ENCODE results near the gene ERGIC3. TPM values are rescaled to one million over a fixed set of nuclear protein-coding genes. Genes with fewer than 3 reads are reported as not detected.

ERGIC3 gene
- total and polyA plus RNA-seq, 2 of the 13 experiments (the other 11 are each of a cell fraction or from before 2014, with no cell fraction given) = 407 to 670 TPM

DNA sequence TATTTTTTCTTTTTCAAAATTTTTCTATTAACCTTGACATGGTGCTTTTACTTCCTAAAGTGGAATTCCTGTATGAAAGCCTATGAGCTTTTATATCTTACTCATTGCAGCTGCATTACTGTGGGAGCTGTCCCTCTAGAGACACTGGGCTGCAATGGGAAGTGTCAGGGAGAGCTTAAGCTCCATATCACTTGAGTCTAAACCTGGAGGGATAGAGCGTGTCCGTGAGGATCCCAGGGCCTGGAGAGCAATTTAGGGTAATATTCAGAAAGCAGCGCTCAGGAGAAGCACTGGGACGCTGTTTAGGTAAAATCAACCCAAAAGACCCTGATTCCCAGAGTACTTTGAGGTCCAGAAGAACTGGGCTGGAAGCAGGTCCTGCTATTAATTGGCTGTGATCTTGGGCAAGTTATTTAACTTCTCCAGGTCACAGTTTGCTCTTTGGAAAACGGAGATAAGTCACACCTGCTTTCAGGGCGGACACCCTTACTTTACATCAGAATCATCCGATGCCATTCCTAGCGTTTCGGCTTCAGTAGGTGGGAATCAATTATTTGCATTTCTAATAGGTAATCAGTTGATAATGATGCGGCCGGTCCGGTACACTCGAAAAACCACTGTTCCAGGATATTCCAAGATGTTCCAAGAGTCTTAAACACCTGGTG lies 628 bp upstream of the ERGIC3 start (continued):
- TF ChIP-seq ZNF430 (CRISPR knock-in tag; IDR thresholded peaks at IDR 0.05) = no peak
- no peak for TF ChIP-seq ESRRA (CRISPR knock-in tag; IDR thresholded peaks at IDR 0.05; ENCODE audit: low read depth)
- TF ChIP-seq ZNF776 (CRISPR knock-in tag; IDR thresholded peaks at IDR 0.05) = no peak
- TF ChIP-seq ZNF333 (CRISPR knock-in tag; IDR thresholded peaks at IDR 0.05; ENCODE audit: borderline replicate concordance) = no peak
- TF ChIP-seq ZNF441 (CRISPR knock-in tag; IDR thresholded peaks at IDR 0.05; ENCODE audit: borderline replicate concordance) = peak; percentile 45; the same call in 1 of the 2 replicates
- TF ChIP-seq, protein P1, sequence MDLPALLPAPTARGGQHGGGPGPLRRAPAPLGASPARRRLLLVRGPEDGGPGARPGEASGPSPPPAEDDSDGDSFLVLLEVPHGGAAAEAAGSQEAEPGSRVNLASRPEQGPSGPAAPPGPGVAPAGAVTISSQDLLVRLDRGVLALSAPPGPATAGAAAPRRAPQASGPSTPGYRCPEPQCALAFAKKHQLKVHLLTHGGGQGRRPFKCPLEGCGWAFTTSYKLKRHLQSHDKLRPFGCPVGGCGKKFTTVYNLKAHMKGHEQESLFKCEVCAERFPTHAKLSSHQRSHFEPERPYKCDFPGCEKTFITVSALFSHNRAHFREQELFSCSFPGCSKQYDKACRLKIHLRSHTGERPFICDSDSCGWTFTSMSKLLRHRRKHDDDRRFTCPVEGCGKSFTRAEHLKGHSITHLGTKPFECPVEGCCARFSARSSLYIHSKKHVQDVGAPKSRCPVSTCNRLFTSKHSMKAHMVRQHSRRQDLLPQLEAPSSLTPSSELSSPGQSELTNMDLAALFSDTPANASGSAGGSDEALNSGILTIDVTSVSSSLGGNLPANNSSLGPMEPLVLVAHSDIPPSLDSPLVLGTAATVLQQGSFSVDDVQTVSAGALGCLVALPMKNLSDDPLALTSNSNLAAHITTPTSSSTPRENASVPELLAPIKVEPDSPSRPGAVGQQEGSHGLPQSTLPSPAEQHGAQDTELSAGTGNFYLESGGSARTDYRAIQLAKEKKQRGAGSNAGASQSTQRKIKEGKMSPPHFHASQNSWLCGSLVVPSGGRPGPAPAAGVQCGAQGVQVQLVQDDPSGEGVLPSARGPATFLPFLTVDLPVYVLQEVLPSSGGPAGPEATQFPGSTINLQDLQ (CRISPR knock-in tag; IDR thresholded peaks at IDR 0.05) = no peak
- TF ChIP-seq, protein P2, sequence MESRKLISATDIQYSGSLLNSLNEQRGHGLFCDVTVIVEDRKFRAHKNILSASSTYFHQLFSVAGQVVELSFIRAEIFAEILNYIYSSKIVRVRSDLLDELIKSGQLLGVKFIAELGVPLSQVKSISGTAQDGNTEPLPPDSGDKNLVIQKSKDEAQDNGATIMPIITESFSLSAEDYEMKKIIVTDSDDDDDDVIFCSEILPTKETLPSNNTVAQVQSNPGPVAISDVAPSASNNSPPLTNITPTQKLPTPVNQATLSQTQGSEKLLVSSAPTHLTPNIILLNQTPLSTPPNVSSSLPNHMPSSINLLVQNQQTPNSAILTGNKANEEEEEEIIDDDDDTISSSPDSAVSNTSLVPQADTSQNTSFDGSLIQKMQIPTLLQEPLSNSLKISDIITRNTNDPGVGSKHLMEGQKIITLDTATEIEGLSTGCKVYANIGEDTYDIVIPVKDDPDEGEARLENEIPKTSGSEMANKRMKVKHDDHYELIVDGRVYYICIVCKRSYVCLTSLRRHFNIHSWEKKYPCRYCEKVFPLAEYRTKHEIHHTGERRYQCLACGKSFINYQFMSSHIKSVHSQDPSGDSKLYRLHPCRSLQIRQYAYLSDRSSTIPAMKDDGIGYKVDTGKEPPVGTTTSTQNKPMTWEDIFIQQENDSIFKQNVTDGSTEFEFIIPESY (CRISPR knock-in tag; IDR thresholded peaks at IDR 0.05) = no peak
- TF ChIP-seq TMF1 (CRISPR knock-in tag; IDR thresholded peaks at IDR 0.05; ENCODE audit: low read depth) = no peak
- TF ChIP-seq, protein P3, sequence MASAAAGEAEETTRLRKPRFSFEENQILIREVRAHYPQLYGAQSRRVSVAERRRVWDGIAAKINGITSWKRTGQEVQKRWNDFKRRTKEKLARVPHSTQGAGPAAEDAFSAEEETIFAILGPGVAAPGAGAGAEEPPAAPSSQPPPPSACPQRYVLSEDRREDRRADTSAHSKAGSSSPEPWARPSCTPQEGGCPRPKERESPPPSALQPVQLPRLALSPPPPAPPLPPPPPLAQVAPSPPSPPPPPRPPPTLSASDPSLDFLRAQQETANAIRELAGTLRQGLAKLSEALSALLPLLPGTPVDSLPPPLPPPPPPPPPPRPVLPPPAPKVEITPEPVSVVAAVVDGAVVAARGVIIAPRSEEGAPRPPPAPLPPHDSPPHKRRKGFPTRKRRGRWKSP (CRISPR knock-in tag; IDR thresholded peaks at IDR 0.05) = 0 out of 2 replicates have a peak, but pooled peaks have one; percentile 5
- TF ChIP-seq, protein P4, sequence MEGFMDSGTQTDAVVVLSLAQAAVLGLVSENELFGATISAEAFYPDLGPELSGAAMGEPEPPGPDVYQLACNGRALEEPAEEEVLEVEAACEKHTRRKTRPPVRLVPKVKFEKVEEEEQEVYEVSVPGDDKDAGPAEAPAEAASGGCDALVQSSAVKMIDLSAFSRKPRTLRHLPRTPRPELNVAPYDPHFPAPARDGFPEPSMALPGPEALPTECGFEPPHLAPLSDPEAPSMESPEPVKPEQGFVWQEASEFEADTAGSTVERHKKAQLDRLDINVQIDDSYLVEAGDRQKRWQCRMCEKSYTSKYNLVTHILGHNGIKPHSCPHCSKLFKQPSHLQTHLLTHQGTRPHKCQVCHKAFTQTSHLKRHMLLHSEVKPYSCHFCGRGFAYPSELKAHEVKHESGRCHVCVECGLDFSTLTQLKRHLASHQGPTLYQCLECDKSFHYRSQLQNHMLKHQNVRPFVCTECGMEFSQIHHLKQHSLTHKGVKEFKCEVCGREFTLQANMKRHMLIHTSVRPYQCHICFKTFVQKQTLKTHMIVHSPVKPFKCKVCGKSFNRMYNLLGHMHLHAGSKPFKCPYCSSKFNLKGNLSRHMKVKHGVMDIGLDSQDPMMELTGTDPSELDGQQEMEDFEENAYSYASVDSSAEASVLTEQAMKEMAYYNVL (CRISPR knock-in tag; IDR thresholded peaks at IDR 0.05; ENCODE audit: borderline replicate concordance) = no peak
- TF ChIP-seq ETV6 (CRISPR knock-in tag; conservative IDR thresholded peaks at IDR 0.05) = 0 out of 2 replicates have a peak, but pooled peaks have one; percentile 48
- no peak for TF ChIP-seq ZNF782 (CRISPR knock-in tag; IDR thresholded peaks at IDR 0.05; ENCODE audit: borderline replicate concordance)
- no peak for TF ChIP-seq ZKSCAN5 (CRISPR knock-in tag; IDR thresholded peaks at IDR 0.05)
- TF ChIP-seq ZNF354B (CRISPR knock-in tag; IDR thresholded peaks at IDR 0.05) = no peak
- no peak for TF ChIP-seq ZMYM2 (CRISPR knock-in tag; IDR thresholded peaks at IDR 0.05)
- TF ChIP-seq CREB1 (IDR thresholded peaks at IDR 0.05) = no peak
- no peak for TF ChIP-seq CREB1 (CRISPR knock-in tag; IDR thresholded peaks at IDR 0.05)
- no peak for TF ChIP-seq RBFOX2 (IDR thresholded peaks at IDR 0.05; ENCODE audit: low read depth, low read length)
- no peak for TF ChIP-seq PLRG1 (conservative IDR thresholded peaks at IDR 0.05)
- TF ChIP-seq, protein P5, sequence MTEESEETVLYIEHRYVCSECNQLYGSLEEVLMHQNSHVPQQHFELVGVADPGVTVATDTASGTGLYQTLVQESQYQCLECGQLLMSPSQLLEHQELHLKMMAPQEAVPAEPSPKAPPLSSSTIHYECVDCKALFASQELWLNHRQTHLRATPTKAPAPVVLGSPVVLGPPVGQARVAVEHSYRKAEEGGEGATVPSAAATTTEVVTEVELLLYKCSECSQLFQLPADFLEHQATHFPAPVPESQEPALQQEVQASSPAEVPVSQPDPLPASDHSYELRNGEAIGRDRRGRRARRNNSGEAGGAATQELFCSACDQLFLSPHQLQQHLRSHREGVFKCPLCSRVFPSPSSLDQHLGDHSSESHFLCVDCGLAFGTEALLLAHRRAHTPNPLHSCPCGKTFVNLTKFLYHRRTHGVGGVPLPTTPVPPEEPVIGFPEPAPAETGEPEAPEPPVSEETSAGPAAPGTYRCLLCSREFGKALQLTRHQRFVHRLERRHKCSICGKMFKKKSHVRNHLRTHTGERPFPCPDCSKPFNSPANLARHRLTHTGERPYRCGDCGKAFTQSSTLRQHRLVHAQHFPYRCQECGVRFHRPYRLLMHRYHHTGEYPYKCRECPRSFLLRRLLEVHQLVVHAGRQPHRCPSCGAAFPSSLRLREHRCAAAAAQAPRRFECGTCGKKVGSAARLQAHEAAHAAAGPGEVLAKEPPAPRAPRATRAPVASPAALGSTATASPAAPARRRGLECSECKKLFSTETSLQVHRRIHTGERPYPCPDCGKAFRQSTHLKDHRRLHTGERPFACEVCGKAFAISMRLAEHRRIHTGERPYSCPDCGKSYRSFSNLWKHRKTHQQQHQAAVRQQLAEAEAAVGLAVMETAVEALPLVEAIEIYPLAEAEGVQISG (CRISPR knock-in tag; IDR thresholded peaks at IDR 0.05) = no peak
